ENCODE results near the gene CBARP.

DNA sequence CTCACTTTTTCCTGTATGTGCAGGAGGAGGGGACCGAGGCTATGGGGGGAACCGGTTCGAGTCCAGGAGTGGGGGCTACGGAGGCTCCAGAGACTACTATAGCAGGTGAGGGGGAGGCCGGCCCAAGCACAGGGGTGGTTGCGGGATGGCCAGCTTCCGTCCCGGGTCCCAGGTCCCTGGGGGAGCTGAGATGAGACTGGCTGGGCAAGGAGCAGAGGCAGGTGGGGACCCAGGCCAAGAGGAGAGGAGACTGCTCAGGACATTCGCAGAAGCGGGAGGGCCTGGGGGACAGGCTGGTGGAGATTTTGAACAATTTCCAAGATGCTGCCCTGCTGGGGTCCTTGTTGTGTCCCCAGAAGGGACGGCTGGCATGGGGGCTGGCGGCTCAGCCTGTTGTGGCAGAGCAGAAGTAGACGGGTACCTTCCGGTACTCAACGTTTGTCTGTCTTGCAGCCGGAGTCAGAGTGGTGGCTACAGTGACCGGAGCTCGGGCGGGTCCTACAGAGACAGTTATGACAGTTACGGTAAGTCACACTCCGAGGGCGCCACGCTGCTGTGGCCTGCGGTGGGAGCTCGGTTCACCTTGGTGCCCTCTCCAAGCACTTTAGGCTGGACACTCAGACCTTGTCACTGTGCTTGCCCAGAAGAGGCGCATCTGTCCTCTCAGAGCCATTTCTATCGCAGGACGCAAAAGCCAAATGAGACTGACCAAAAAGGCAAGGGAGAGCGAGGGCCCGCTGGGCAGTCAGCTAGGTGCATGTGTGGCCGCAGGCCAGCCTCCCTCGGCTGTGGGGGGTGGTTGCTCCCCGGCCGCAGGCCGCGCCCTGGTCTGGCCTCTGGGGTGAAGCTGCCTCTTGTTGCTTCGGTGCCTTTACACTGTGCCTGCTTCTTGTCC lies 34.0 kb upstream of the CBARP start:
- TF ChIP-seq POLR2A (IDR thresholded peaks at IDR 0.05), result no peak
- TF ChIP-seq CTCF (IDR thresholded peaks at IDR 0.05), result no peak
